HepG2 (cell line): ENCODE results near the gene UCKL1. TPM values are rescaled to one million over a fixed set of nuclear protein-coding genes. Genes with fewer than 3 reads are reported as not detected.

Source experiments
- BHLHE40 ChIP-seq: IDR thresholded peaks from 2 replicates; pipeline ENCODE4 v1.6.1; 2011; ENCODE audit warnings: low read length, improper control_type of control experiment
- HNRNPUL1 ChIP-seq: fragments of 200-400 bp; formaldehyde crosslinking; IDR thresholded peaks from 2 replicates; pipeline ENCODE4 v1.6.1; 2017; ENCODE audit warnings: low read depth, mild to moderate bottlenecking, low read length, moderate library complexity
- KLF12 ChIP-seq: sonication (generic); formaldehyde crosslinking; IDR thresholded peaks from 2 replicates; pipeline ENCODE4 v1.4.0; 2020; ENCODE audit warnings: missing genetic modification reagents, borderline replicate concordance
- MLX ChIP-seq: IDR thresholded peaks from 2 replicates; pipeline ENCODE4 v1.6.1; 2016
- TP53 ChIP-seq: sonication (generic); formaldehyde crosslinking; conservative IDR thresholded peaks from 2 replicates; pipeline ENCODE4 v1.4.0; 2020; ENCODE audit warnings: missing genetic modification reagents
- ZNF124 ChIP-seq: sonication (generic); formaldehyde crosslinking; IDR thresholded peaks from 2 replicates; pipeline ENCODE4 v1.4.0; 2020; ENCODE audit warnings: missing genetic modification reagents
- ZNF160 ChIP-seq: sonication (generic); formaldehyde crosslinking; IDR thresholded peaks from 2 replicates; pipeline ENCODE4 v1.8.0; 2022; ENCODE audit warnings: mild to moderate bottlenecking, inconsistent platforms, missing genetic modification reagents
- ZNF224 ChIP-seq: sonication (generic); formaldehyde crosslinking; IDR thresholded peaks from 2 replicates; pipeline ENCODE4 v1.5.0; 2020; ENCODE audit warnings: mild to moderate bottlenecking, missing genetic modification reagents
- ZNF225 ChIP-seq: sonication (generic); formaldehyde crosslinking; IDR thresholded peaks from 2 replicates; pipeline ENCODE4 v1.4.0; 2020; ENCODE audit warnings: mild to moderate bottlenecking, missing genetic modification reagents
- ZNF431 ChIP-seq: sonication (generic); formaldehyde crosslinking; IDR thresholded peaks from 2 replicates; pipeline ENCODE4 v1.9.0; 2022; ENCODE audit warnings: missing genetic modification reagents, low read depth, mild to moderate bottlenecking, borderline replicate concordance
- ZNF543 ChIP-seq: sonication (generic); formaldehyde crosslinking; IDR thresholded peaks from 2 replicates; pipeline ENCODE4 v1.4.0; 2020; ENCODE audit warnings: mild to moderate bottlenecking, missing genetic modification reagents
- ZNF672 ChIP-seq: sonication (generic); formaldehyde crosslinking; IDR thresholded peaks from 2 replicates; pipeline ENCODE4 v1.8.1; 2022; ENCODE audit warnings: missing genetic modification reagents
- ZNF768 ChIP-seq: sonication (generic); formaldehyde crosslinking; IDR thresholded peaks from 2 replicates; pipeline ENCODE4 v1.4.0; 2020; ENCODE audit warnings: missing genetic modification reagents
- ZNF782 ChIP-seq: sonication (generic); formaldehyde crosslinking; IDR thresholded peaks from 2 replicates; pipeline ENCODE4 v1.4.0; 2020; ENCODE audit warnings: missing genetic modification reagents, mild to moderate bottlenecking, borderline replicate concordance
- ZNF850 ChIP-seq: sonication (generic); formaldehyde crosslinking; conservative IDR thresholded peaks from 2 replicates; pipeline ENCODE4 v1.9.0; 2021; ENCODE audit warnings: mild to moderate bottlenecking, missing genetic modification reagents
- polyA plus RNA-seq, 8 experiments: library from polyadenylated mRNA; depleted of rRNA in 3 of 8; stranded (reverse) in 7 of 8; unstranded in 1 of 8; fragments of >200 nt; fragmentation: Illumina TruSeq in 4 of 8; extraction: Trizol in 4 of 8; gene quantifications; 2 replicates each; pipeline versions ENCODE4 v1.2.1 to v1.2.3, GENCODE V29; 2011 to 2016; ENCODE audit warnings: low read depth in 4 of 8, missing spikeins in 1 of 8, mixed read lengths in 1 of 8; ENCODE audit not compliant: insufficient read depth in 1 of 8
- total RNA-seq, 5 experiments: library from RNA; depleted of rRNA; stranded (reverse); fragments of >200 nt; fragmentation: Illumina TruSeq; extraction: Trizol; gene quantifications; 2 replicates each; pipeline ENCODE4 v1.2.3, GENCODE V29; 2016; ENCODE audit warnings: low read depth in 1 of 5
- TF ChIP-seq, protein P1 (sequence below): sonication (generic); formaldehyde crosslinking; IDR thresholded peaks from 2 replicates; pipeline ENCODE4 v1.8.0; 2022; ENCODE audit warnings: missing genetic modification reagents, mild to moderate bottlenecking, moderate library complexity, borderline replicate concordance
- TF ChIP-seq, protein P2 (sequence below): sonication (generic); IDR thresholded peaks from 2 replicates; pipeline ENCODE4 v1.6.1; 2016; ENCODE audit warnings: low read depth, borderline replicate concordance
- TF ChIP-seq, protein P3 (sequence below): sonication (generic); formaldehyde crosslinking; IDR thresholded peaks from 2 replicates; pipeline ENCODE4 v1.4.0; 2020; ENCODE audit warnings: missing genetic modification reagents, low read depth, mild to moderate bottlenecking, borderline replicate concordance
- TF ChIP-seq, protein P4 (sequence below): sonication (generic); formaldehyde crosslinking; conservative IDR thresholded peaks from 2 replicates; pipeline ENCODE4 v1.5.0; 2020; ENCODE audit warnings: missing genetic modification reagents
- TF ChIP-seq, protein P5 (sequence below): sonication (generic); formaldehyde crosslinking; IDR thresholded peaks from 2 replicates; pipeline ENCODE4 v1.4.0; 2020; ENCODE audit warnings: missing genetic modification reagents

The UCKL1 gene
- total and polyA plus RNA-seq, 2 of the 13 experiments (the other 11 are each of a cell fraction or from before 2014, with no cell fraction given) = 50.2 to 126 TPM

DNA sequence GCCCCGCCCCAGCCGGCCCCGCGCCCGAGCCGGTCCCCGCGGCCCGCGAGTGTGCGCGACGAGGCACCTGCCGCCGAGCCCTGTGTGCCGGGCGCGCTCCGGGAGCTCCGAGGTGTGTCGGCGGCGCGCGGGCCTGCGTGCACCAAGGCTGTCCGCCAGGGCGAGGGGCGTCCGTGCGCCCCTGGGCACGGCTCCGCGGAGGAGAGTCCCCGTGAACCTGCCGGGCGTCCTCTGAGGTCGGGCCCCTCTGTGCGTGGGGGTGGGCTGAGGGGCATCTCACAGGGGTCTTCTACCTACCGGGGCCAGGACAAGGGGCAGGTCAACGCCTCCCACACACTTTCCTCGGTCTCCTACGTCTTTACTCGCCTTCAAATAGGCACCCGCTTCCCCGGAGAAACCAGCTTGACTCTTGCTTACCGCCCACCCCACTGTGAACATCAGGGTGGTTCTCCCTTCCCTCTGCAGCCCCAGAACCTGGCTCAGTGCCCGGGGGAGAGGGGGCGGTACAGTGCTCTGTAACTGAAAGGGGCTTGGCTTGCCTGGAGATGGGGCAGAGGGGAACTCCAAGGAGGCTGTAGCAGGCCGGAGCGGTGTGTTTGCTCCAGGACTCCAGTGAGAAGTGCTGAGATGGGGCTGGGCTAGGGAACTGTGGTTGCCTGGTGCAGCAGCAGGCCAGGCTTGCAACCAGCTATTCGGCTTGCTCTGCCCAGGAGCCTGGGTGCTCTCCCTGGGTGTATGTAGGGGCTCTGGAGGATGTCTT, 23.5 kb upstream of the UCKL1 start, which contains the start of gene SAMD10 (continued):
- no peak for TF ChIP-seq ZNF224 (CRISPR knock-in tag)
- TF ChIP-seq, protein P1, sequence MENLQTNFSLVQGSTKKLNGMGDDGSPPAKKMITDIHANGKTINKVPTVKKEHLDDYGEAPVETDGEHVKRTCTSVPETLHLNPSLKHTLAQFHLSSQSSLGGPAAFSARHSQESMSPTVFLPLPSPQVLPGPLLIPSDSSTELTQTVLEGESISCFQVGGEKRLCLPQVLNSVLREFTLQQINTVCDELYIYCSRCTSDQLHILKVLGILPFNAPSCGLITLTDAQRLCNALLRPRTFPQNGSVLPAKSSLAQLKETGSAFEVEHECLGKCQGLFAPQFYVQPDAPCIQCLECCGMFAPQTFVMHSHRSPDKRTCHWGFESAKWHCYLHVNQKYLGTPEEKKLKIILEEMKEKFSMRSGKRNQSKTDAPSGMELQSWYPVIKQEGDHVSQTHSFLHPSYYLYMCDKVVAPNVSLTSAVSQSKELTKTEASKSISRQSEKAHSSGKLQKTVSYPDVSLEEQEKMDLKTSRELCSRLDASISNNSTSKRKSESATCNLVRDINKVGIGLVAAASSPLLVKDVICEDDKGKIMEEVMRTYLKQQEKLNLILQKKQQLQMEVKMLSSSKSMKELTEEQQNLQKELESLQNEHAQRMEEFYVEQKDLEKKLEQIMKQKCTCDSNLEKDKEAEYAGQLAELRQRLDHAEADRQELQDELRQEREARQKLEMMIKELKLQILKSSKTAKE (CRISPR knock-in tag) = peak; percentile 44; the same call in 1 of the 2 replicates
- TF ChIP-seq, protein P2, sequence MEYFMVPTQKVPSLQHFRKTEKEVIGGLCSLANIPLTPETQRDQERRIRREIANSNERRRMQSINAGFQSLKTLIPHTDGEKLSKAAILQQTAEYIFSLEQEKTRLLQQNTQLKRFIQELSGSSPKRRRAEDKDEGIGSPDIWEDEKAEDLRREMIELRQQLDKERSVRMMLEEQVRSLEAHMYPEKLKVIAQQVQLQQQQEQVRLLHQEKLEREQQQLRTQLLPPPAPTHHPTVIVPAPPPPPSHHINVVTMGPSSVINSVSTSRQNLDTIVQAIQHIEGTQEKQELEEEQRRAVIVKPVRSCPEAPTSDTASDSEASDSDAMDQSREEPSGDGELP = no peak
- no peak for TF ChIP-seq KLF12 (CRISPR knock-in tag)
- no peak for TF ChIP-seq ZNF124
- TF ChIP-seq HNRNPUL1 = no peak
- no peak for TF ChIP-seq ZNF782
- TF ChIP-seq ZNF431 (CRISPR knock-in tag) = 0 out of 2 replicates have a peak, but pooled peaks have one; percentile 74
- TF ChIP-seq, protein P3, sequence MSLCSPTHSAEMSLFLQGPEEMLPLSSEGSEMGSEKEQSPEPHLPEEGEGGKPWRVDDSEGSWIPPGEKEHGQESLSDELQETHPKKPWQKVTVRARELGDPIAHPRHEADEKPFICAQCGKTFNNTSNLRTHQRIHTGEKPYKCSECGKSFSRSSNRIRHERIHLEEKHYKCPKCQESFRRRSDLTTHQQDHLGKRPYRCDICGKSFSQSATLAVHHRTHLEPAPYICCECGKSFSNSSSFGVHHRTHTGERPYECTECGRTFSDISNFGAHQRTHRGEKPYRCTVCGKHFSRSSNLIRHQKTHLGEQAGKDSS (CRISPR knock-in tag) = no peak; the same call in 1 of the 2 replicates
- no peak for TF ChIP-seq BHLHE40
- TF ChIP-seq ZNF850 (CRISPR knock-in tag) = no peak
- no peak for TF ChIP-seq TP53 (CRISPR knock-in tag)
- no peak for TF ChIP-seq ZNF543 (CRISPR knock-in tag)
- no peak for TF ChIP-seq MLX
- TF ChIP-seq, protein P4, sequence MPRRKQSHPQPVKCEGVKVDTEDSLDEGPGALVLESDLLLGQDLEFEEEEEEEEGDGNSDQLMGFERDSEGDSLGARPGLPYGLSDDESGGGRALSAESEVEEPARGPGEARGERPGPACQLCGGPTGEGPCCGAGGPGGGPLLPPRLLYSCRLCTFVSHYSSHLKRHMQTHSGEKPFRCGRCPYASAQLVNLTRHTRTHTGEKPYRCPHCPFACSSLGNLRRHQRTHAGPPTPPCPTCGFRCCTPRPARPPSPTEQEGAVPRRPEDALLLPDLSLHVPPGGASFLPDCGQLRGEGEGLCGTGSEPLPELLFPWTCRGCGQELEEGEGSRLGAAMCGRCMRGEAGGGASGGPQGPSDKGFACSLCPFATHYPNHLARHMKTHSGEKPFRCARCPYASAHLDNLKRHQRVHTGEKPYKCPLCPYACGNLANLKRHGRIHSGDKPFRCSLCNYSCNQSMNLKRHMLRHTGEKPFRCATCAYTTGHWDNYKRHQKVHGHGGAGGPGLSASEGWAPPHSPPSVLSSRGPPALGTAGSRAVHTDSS = no peak
- no peak for TF ChIP-seq ZNF672 (CRISPR knock-in tag)
- 0 out of 2 replicates have a peak, but pooled peaks have one; percentile 35 for TF ChIP-seq ZNF768 (CRISPR knock-in tag)
- 0 out of 2 replicates have a peak, but pooled peaks have one; percentile 56 for TF ChIP-seq ZNF160 (CRISPR knock-in tag)
- peak; percentile 80 for TF ChIP-seq ZNF225 (CRISPR knock-in tag)
- TF ChIP-seq, protein P5, sequence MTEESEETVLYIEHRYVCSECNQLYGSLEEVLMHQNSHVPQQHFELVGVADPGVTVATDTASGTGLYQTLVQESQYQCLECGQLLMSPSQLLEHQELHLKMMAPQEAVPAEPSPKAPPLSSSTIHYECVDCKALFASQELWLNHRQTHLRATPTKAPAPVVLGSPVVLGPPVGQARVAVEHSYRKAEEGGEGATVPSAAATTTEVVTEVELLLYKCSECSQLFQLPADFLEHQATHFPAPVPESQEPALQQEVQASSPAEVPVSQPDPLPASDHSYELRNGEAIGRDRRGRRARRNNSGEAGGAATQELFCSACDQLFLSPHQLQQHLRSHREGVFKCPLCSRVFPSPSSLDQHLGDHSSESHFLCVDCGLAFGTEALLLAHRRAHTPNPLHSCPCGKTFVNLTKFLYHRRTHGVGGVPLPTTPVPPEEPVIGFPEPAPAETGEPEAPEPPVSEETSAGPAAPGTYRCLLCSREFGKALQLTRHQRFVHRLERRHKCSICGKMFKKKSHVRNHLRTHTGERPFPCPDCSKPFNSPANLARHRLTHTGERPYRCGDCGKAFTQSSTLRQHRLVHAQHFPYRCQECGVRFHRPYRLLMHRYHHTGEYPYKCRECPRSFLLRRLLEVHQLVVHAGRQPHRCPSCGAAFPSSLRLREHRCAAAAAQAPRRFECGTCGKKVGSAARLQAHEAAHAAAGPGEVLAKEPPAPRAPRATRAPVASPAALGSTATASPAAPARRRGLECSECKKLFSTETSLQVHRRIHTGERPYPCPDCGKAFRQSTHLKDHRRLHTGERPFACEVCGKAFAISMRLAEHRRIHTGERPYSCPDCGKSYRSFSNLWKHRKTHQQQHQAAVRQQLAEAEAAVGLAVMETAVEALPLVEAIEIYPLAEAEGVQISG (CRISPR knock-in tag) = no peak; the same call in 1 of the 2 replicates
